Peyer's patch (tissue), 4 donors: ENCODE measurements around the gene RNF112.

Experiments used
- CTCF ChIP-seq, 6 experiments: fragments of 450-650 bp in 4 of 6; fragments of 200-600 bp in 2 of 6; sonication (generic) in 1 of 6; IDR thresholded peaks; one replicate each; pipeline ENCODE4 v1.5.1; 2017 to 2019; ENCODE audit warnings: antibody characterized with exemption in 6 of 6, mild to moderate bottlenecking in 3 of 6, moderate library complexity in 1 of 6
- POLR2A ChIP-seq, 2 donors: fragments of 450-650 bp; IDR thresholded peaks; one replicate each; pipeline ENCODE4 v1.5.1; 2017; ENCODE audit warnings: antibody characterized with exemption in 2 of 2, mild to moderate bottlenecking in 2 of 2, moderate library complexity in 2 of 2

- TF ChIP-seq POLR2A (IDR thresholded peaks at IDR 0.05) (no peak), CTCF (IDR thresholded peaks at IDR 0.05) (no peak)
These were observed 11.1 kb upstream of the RNF112 start for GRCh38 chr17:19399750-19400450.
